ENCODE measurements around the gene BOC. TPM values are rescaled to one million over a fixed set of nuclear protein-coding genes. Genes with fewer than 3 reads are reported as not detected.

Gene BOC
- total RNA-seq, 1 donor from 2014 or later = 22.4 TPM

DNA sequence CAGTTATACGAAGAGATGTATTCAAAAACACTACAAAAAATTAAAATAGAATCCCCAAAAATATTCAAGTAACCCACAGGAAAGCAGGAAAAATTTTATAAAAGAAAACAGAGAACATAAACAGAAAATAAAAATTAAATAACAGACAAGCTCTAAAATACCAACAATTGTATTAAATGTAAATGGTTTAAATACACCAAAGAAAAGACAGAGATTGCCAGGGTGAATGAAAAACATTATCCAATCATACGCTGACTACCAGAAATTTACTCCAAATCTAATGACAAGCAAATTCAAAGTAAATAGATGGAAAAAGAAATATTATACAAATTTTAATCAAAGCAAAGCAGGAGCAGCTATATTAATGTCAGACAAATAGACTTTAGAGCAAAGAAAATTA lies 103.6 kb downstream of the BOC start:
- Mint-ChIP-seq H3K36me3 (ENCODE audit: unreplicated experiment) (peaks cover 28% of the 10 kb centered on the region), H3K4me3 (ENCODE audit: unreplicated experiment) (no peak overlapping the region), H3K27me3 (ENCODE audit: unreplicated experiment) (no peaks in the 10 kb centered on the region), H3K27ac (ENCODE audit: unreplicated experiment) (no peak overlapping the region), H3K9me3 (ENCODE audit: unreplicated experiment) (peaks cover 28% of the 10 kb centered on the region), H3K4me1 (ENCODE audit: unreplicated experiment) (no peaks in the 10 kb centered on the region)
- TF ChIP-seq, protein P1, sequence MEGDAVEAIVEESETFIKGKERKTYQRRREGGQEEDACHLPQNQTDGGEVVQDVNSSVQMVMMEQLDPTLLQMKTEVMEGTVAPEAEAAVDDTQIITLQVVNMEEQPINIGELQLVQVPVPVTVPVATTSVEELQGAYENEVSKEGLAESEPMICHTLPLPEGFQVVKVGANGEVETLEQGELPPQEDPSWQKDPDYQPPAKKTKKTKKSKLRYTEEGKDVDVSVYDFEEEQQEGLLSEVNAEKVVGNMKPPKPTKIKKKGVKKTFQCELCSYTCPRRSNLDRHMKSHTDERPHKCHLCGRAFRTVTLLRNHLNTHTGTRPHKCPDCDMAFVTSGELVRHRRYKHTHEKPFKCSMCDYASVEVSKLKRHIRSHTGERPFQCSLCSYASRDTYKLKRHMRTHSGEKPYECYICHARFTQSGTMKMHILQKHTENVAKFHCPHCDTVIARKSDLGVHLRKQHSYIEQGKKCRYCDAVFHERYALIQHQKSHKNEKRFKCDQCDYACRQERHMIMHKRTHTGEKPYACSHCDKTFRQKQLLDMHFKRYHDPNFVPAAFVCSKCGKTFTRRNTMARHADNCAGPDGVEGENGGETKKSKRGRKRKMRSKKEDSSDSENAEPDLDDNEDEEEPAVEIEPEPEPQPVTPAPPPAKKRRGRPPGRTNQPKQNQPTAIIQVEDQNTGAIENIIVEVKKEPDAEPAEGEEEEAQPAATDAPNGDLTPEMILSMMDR (IDR thresholded peaks at IDR 0.05) = no peak
- DNase-seq (ENCODE audit: extremely low spot score, unreplicated experiment) = no peak

DNA sequence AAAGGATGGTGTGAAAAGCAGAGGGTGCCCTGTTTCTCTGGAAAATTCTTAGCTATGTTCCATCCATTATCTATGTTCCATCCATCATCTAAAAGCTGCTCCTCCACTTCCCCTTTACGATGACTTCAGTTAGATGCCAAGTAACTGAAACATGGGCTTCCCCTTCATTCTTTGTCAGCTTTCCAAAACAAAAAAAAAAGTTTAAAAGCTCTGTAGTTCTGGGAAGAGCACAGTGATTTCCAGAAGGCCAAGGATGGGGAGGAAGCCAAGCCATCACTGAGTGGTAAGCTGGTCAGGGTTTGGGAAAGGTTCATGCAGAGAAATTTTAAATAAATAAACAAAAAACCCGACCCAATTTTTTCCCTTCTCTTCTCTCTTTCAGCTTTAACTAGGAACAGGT lies 118.4 kb downstream of the BOC start:
- Mint-ChIP-seq H3K36me3 (ENCODE audit: unreplicated experiment) (peaks cover 11% of the 10 kb centered on the region), H3K9me3 (ENCODE audit: unreplicated experiment) (no peaks in the 10 kb centered on the region), H3K4me1 (ENCODE audit: unreplicated experiment) (no peaks in the 10 kb centered on the region), H3K27ac (ENCODE audit: unreplicated experiment) (no peak overlapping the region), H3K27me3 (ENCODE audit: unreplicated experiment) (no peaks in the 10 kb centered on the region), H3K4me3 (ENCODE audit: unreplicated experiment) (no peak overlapping the region)
- TF ChIP-seq, protein P1 (IDR thresholded peaks at IDR 0.05) = no peak
- DNase-seq (ENCODE audit: extremely low spot score, unreplicated experiment) = no peak

DNA sequence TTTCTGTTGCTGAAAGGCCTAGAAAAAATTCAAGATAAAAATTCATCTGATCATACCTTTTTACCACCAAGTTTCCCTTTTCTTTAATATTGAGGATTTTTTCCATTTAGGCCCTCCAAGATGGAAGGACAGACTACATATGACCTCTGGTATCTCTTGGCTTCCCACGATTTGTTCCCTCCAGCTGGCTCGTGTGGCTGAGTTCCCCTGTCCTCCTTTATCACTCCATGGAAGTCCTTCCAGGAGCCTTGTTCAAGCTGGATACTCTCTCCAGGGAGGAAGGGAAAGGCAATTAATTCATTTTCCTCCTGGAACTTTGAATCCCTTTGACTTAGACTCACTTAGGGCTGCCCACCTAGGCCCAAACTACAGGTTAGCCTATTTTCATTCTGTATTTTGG lies 119.4 kb downstream of the BOC start:
- no peak overlapping the region for H3K27ac Mint-ChIP-seq (ENCODE audit: unreplicated experiment)
- DNase-seq (ENCODE audit: extremely low spot score, unreplicated experiment) = no peak
- no peaks in the 10 kb centered on the region for H3K27me3 Mint-ChIP-seq (ENCODE audit: unreplicated experiment)
- H3K4me3 Mint-ChIP-seq (ENCODE audit: unreplicated experiment) = no peak overlapping the region
- TF ChIP-seq, protein P1 (IDR thresholded peaks at IDR 0.05) = no peak
- peaks cover 8% of the 10 kb centered on the region for H3K36me3 Mint-ChIP-seq (ENCODE audit: unreplicated experiment)
- H3K4me1 Mint-ChIP-seq (ENCODE audit: unreplicated experiment) = no peaks in the 10 kb centered on the region
- no peaks in the 10 kb centered on the region for H3K9me3 Mint-ChIP-seq (ENCODE audit: unreplicated experiment)

DNA sequence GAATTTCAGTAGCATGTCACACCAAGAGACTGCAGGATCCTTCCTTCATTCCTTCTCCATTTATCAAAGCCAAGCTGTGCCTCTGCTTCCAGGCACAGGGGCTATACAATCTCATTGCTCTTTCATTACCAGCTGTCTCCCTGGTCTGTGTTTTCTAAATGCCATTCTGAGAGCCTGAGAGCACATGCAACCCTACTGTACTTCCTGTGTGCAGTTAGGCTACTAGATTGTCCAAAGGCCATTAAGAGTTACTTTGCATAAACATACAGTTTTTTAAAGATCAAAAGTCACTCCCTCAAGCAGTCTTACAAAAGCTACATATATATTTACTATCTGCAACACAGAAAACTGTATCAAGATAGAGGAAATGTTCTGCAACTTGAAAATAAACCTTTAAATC lies 119.8 kb downstream of the BOC start:
- Mint-ChIP-seq H3K36me3 (ENCODE audit: unreplicated experiment) (peaks cover 3% of the 10 kb centered on the region), H3K9me3 (ENCODE audit: unreplicated experiment) (no peaks in the 10 kb centered on the region), H3K4me3 (ENCODE audit: unreplicated experiment) (no peak overlapping the region)

More for the DNA sequence above, 119.8 kb downstream of the BOC start:
- Mint-ChIP-seq H3K27me3 (ENCODE audit: unreplicated experiment) (no peaks in the 10 kb centered on the region), H3K27ac (ENCODE audit: unreplicated experiment) (no peak overlapping the region), H3K4me1 (ENCODE audit: unreplicated experiment) (no peaks in the 10 kb centered on the region)
- TF ChIP-seq, protein P1 (IDR thresholded peaks at IDR 0.05) = no peak
- DNase-seq (ENCODE audit: extremely low spot score, unreplicated experiment) = no peak

Other genes with a start within 250 kb of the BOC start
- gene CD200R1, start 236.5 kb upstream of the BOC start, total RNA-seq = not detected in 2 replicates
- gene GTPBP8, start 220.6 kb upstream of the BOC start, total RNA-seq = 18.2 and 19.9 TPM in 2 replicates
- gene CFAP44, start 229.9 kb downstream of the BOC start, total RNA-seq = 4.2 and 7.4 TPM in 2 replicates

Data from osteocyte (in vitro differentiated cells).